Mesothelial cell of epicardium (in vitro differentiated cells): ENCODE data around the gene CALR. TPM values are rescaled to one million over a fixed set of nuclear protein-coding genes. Genes with fewer than 3 reads are reported as not detected.

ENCODE experiments used
- DNase-seq, 2 experiments: peaks; one replicate each; pipeline ENCODE4 v3.0.0; 2021; ENCODE audit warnings: low spot score in 2 of 2; ENCODE audit not compliant: unreplicated experiment in 2 of 2
- H3K27ac Mint-ChIP-seq: 2 replicates; pipeline ENCODE4 v1.8.0; 2021; ENCODE audit warnings: mixed read lengths
- H3K27me3 Mint-ChIP-seq: 2 replicates; pipeline ENCODE4 v1.8.0; 2021; ENCODE audit warnings: low read depth, mixed read lengths
- H3K36me3 Mint-ChIP-seq: 2 replicates; pipeline ENCODE4 v1.8.0; 2021; ENCODE audit warnings: mixed read lengths
- H3K4me1 Mint-ChIP-seq: 2 replicates; pipeline ENCODE4 v1.8.0; 2021; ENCODE audit warnings: mixed read lengths
- H3K4me3 Mint-ChIP-seq: 2 replicates; pipeline ENCODE4 v1.8.0; 2021; ENCODE audit warnings: mild to moderate bottlenecking, moderate library complexity, mixed read lengths
- H3K9me3 Mint-ChIP-seq: 2 replicates; pipeline ENCODE4 v1.8.0; 2021; ENCODE audit warnings: mixed read lengths
- total RNA-seq: library from RNA; stranded (reverse); gene quantifications from 3 replicates; pipeline ENCODE4 v1.2.1, GENCODE V29; 2021
- TF ChIP-seq, protein P1 (sequence below): fragments of 200-600 bp; sonication (generic); IDR thresholded peaks from one replicate; pipeline ENCODE4 v1.5.0; 2021; ENCODE audit warnings: antibody characterized with exemption; ENCODE audit not compliant: unreplicated experiment

Gene CALR
- total RNA-seq, 1 donor from 2014 or later: 863 TPM

DNA sequence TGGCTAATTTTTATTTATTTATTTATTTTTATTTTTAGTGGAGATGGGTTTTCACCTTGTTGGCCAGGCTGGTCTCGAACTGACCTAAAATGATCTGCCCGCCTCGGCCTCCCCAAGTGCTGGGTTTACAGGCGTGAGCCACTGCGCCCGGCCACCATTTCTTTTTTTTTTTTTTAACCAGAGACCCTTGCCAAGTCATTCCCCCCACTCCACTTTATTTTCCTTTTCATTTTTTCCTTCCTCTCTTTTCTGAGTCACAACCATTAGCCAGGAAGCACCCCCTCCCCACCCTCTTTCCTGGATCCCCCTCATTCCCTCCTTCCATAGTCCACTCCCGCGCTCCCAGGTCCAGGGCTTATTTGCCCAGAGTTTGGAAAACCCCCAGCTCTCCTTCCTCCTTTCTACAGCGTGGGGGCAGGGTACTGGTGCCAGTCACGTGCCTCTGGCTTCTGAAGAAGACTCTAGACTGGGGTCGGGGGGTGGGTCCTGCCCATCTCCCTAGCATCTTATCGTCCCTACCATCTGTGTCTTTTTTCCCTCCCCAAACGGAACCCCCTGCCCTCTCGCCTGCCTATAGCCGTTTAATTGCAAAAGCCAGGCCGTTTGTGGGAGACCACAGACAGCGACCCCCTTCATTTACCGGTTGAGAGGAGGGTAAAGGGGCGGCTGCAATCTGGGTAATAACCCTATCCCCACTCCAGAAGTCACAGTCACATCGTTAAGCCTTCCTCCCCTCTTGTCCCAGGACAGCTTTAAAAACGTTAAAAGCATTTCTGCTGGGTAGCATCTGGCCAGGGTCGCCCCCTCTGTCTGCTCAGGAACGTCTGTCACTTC, 1.1 kb upstream of the CALR start:
- peaks cover 19% of the 10 kb centered on the region for H3K36me3 Mint-ChIP-seq
- peaks cover 44% of the 10 kb centered on the region for H3K4me1 Mint-ChIP-seq
- TF ChIP-seq, protein P1, sequence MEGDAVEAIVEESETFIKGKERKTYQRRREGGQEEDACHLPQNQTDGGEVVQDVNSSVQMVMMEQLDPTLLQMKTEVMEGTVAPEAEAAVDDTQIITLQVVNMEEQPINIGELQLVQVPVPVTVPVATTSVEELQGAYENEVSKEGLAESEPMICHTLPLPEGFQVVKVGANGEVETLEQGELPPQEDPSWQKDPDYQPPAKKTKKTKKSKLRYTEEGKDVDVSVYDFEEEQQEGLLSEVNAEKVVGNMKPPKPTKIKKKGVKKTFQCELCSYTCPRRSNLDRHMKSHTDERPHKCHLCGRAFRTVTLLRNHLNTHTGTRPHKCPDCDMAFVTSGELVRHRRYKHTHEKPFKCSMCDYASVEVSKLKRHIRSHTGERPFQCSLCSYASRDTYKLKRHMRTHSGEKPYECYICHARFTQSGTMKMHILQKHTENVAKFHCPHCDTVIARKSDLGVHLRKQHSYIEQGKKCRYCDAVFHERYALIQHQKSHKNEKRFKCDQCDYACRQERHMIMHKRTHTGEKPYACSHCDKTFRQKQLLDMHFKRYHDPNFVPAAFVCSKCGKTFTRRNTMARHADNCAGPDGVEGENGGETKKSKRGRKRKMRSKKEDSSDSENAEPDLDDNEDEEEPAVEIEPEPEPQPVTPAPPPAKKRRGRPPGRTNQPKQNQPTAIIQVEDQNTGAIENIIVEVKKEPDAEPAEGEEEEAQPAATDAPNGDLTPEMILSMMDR: no peak
- peak overlapping the region; percentile 99 for H3K4me3 Mint-ChIP-seq
- DNase-seq: no peak
- no peaks in the 10 kb centered on the region for H3K9me3 Mint-ChIP-seq
- peak overlapping the region; percentile 96 for H3K27ac Mint-ChIP-seq
- no peaks in the 10 kb centered on the region for H3K27me3 Mint-ChIP-seq

DNA sequence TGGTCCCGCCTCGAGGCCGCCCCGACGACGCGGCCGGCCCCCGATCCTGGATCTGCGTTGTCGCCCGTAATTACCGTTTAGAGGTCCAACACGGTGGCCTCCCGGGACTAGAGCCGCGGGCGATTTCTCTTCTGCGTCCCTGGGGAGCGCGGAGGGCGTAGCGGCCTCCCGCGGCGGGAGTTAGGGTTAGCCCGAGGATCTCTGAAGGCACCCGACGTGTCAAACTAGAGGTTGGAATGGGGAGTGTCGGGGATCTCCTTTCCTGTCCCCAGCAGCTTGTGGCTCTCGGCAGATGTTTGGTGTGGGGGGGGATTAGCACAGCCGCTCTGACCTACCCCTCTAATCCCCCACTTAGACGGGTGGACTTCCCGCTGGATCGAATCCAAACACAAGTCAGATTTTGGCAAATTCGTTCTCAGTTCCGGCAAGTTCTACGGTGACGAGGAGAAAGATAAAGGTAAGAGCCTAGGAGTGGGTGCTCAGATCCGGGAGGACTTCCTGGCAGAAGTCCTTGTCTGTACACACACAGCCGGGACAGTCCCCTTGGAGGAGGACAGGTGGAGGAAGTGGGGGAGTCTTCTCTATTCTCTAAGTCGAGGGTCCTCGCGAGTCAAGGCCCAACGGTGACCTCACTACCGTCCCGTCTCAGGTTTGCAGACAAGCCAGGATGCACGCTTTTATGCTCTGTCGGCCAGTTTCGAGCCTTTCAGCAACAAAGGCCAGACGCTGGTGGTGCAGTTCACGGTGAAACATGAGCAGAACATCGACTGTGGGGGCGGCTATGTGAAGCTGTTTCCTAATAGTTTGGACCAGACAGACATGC, 581 bp downstream of the CALR start:
- H3K27ac Mint-ChIP-seq: peak overlapping the region; percentile 96
- H3K9me3 Mint-ChIP-seq: no peaks in the 10 kb centered on the region
- no peaks in the 10 kb centered on the region for H3K27me3 Mint-ChIP-seq
- H3K4me1 Mint-ChIP-seq: peaks cover 38% of the 10 kb centered on the region
- DNase-seq: no peak
- TF ChIP-seq, protein P1: no peak
- peaks cover 27% of the 10 kb centered on the region for H3K36me3 Mint-ChIP-seq
- H3K4me3 Mint-ChIP-seq: peak overlapping the region; percentile 99

DNA sequence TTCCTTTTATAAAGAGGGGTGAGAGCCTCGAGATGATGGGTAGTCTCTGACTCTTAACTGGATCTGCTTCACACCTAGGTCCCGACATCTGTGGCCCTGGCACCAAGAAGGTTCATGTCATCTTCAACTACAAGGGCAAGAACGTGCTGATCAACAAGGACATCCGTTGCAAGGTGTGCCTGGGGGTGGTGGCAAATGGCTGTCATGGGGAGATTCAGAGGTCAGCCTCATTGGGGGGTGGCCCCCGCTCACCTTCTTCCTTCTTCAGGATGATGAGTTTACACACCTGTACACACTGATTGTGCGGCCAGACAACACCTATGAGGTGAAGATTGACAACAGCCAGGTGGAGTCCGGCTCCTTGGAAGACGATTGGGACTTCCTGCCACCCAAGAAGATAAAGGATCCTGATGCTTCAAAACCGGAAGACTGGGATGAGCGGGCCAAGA, 1.6 kb downstream of the CALR start:
- no peak for DNase-seq
- no peaks in the 10 kb centered on the region for H3K27me3 Mint-ChIP-seq
- peaks cover 29% of the 10 kb centered on the region for H3K36me3 Mint-ChIP-seq
- no peaks in the 10 kb centered on the region for H3K9me3 Mint-ChIP-seq
- H3K27ac Mint-ChIP-seq: peak overlapping the region; percentile 96
- peak overlapping the region; percentile 99 for H3K4me3 Mint-ChIP-seq
- H3K4me1 Mint-ChIP-seq: peaks cover 42% of the 10 kb centered on the region
- TF ChIP-seq, protein P1: no peak

DNA sequence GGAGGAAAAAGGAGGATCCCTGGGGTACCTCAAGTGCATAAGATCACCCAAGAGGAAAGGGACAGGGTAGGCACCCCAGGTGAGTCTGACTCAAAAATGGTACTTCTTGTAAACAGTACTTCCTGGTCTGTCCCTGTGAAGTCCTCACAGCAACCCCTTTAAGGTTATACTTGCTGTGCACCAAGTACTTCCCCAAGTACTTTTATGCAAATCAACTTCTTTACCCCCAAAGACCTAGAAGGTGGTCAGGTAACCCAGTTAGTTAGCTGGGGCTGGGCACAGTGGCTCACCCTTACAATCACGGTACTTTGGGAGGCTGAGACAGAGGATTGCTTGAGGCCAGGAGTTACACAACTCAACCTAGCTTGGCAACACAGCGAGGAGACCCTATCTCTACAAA, 2.5 kb downstream of the CALR start:
- peak overlapping the region; percentile 99 for H3K4me3 Mint-ChIP-seq
- peaks cover 47% of the 10 kb centered on the region for H3K4me1 Mint-ChIP-seq
- H3K27me3 Mint-ChIP-seq: no peaks in the 10 kb centered on the region
- DNase-seq: no peak
- TF ChIP-seq, protein P1: no peak
- peak overlapping the region; percentile 69 for H3K27ac Mint-ChIP-seq
- peaks cover 29% of the 10 kb centered on the region for H3K36me3 Mint-ChIP-seq
- H3K9me3 Mint-ChIP-seq: no peaks in the 10 kb centered on the region

DNA sequence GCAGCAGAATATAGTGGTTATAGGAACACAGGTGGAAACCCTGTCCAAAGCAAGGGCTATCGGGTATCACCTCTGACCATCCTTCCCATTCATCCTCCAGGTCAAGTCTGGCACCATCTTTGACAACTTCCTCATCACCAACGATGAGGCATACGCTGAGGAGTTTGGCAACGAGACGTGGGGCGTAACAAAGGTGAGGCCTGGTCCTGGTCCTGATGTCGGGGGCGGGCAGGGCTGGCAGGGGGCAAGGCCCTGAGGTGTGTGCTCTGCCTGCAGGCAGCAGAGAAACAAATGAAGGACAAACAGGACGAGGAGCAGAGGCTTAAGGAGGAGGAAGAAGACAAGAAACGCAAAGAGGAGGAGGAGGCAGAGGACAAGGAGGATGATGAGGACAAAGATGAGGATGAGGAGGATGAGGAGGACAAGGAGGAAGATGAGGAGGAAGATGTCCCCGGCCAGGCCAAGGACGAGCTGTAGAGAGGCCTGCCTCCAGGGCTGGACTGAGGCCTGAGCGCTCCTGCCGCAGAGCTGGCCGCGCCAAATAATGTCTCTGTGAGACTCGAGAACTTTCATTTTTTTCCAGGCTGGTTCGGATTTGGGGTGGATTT, 5.1 kb downstream of the CALR start:
- TF ChIP-seq, protein P1: no peak
- no peak for DNase-seq
- Mint-ChIP-seq H3K27ac (peak overlapping the region; percentile 73), H3K36me3 (peaks cover 32% of the 10 kb centered on the region), H3K4me1 (peaks cover 51% of the 10 kb centered on the region), H3K9me3 (no peaks in the 10 kb centered on the region), H3K4me3 (no peak overlapping the region), H3K27me3 (no peaks in the 10 kb centered on the region)
